NT2/D1 (cell line): Measurements from ENCODE around the gene FOXP1.

Experiments used
- DNase-seq: peaks from one replicate; pipeline ENCODE4 v3.0.0-alpha.2; 2011; ENCODE audit warnings: low read depth, low spot score
- H3K27me3 ChIP-seq: 2 replicates; pipeline ENCODE4 v1.6.0; 2011; ENCODE audit warnings: mild to moderate bottlenecking; ENCODE audit not compliant: insufficient read length, insufficient read depth
- H3K36me3 ChIP-seq: 2 replicates; pipeline ENCODE4 v1.6.1; 2011; ENCODE audit warnings: mild to moderate bottlenecking, low read length, mixed read lengths; ENCODE audit not compliant: insufficient read depth, insufficient read length
- H3K4me1 ChIP-seq: 2 replicates; pipeline ENCODE4 v1.5.1; 2011; ENCODE audit not compliant: insufficient read depth, insufficient read length
- H3K4me3 ChIP-seq: 2 replicates; pipeline ENCODE4 v1.5.1; 2011; ENCODE audit warnings: low read depth; ENCODE audit not compliant: insufficient read length
- H3K9ac ChIP-seq: 2 replicates; pipeline ENCODE4 v1.6.0; 2011; ENCODE audit warnings: low read depth; ENCODE audit not compliant: insufficient read length
- H3K9me3 ChIP-seq: 2 replicates; pipeline ENCODE4 v1.5.1; 2011; ENCODE audit warnings: mild to moderate bottlenecking, low read length; ENCODE audit not compliant: insufficient read depth
- SUZ12 ChIP-seq: IDR thresholded peaks from 2 replicates; pipeline ENCODE4 v1.6.1; 2011; ENCODE audit not compliant: insufficient read length, insufficient read depth; ENCODE audit errors: extremely low read depth
- YY1 ChIP-seq: IDR thresholded peaks from 2 replicates; pipeline ENCODE4 v1.6.1; 2011; ENCODE audit not compliant: insufficient read length, insufficient read depth
- ZNF274 ChIP-seq: IDR thresholded peaks from 2 replicates; pipeline ENCODE4 v1.6.1; 2011; ENCODE audit warnings: mild to moderate bottlenecking, low read depth, low read length

Gene FOXP1

GRCh38 chr3:71063773-71064290, 519.7 kb downstream of the FOXP1 start:
- DNase-seq: no peak
- no peaks in the 10 kb centered on the region for H3K9me3 ChIP-seq
- no peaks in the 10 kb centered on the region for H3K36me3 ChIP-seq
- H3K4me3 ChIP-seq: peak overlapping the region; percentile 36
- peaks cover 3% of the 10 kb centered on the region for H3K27me3 ChIP-seq
- peak overlapping the region; percentile 3 for H3K9ac ChIP-seq
- TF ChIP-seq YY1: no peak
- H3K4me1 ChIP-seq: no peaks in the 10 kb centered on the region

GRCh38 chr3:71062952-71063772, 520.4 kb downstream of the FOXP1 start:
- no peak for TF ChIP-seq YY1
- TF ChIP-seq SUZ12: no peak
- no peak for TF ChIP-seq ZNF274
- H3K4me3 ChIP-seq: no peak overlapping the region
- no peak overlapping the region for H3K9ac ChIP-seq
- H3K36me3 ChIP-seq: no peaks in the 10 kb centered on the region
- DNase-seq: no peak
- H3K27me3 ChIP-seq: peaks cover 3% of the 10 kb centered on the region
- no peaks in the 10 kb centered on the region for H3K9me3 ChIP-seq
- no peaks in the 10 kb centered on the region for H3K4me1 ChIP-seq

GRCh38 chr3:71062037-71062932, 521.2 kb downstream of the FOXP1 start:
- Histone ChIP-seq H3K9me3 (no peaks in the 10 kb centered on the region), H3K27me3 (peaks cover 3% of the 10 kb centered on the region), H3K4me3 (no peak overlapping the region), H3K9ac (no peak overlapping the region), H3K36me3 (no peaks in the 10 kb centered on the region), H3K4me1 (no peaks in the 10 kb centered on the region)
- TF ChIP-seq ZNF274 (no peak), YY1 (no peak)
- no peak for DNase-seq

DNA sequence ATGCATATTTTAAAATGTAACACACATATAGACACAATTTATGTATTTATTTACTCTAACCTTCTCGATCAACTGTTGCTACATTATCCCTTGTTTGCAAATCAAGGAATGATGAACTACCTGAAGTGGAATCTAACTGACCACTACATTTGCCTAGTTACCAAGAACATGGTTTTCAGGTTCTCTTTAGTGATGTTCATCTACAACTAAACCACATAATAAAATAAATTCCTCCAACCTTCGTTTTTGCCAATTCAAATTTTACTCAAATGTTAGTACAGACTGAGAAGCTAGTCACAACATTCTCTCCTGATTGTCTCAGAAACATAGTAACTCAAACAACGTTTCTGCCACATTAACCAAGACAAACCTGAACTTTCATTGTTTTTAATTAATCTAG, 521.9 kb downstream of the FOXP1 start:
- no peak for DNase-seq
- Histone ChIP-seq H3K36me3 (no peaks in the 10 kb centered on the region), H3K4me1 (no peaks in the 10 kb centered on the region), H3K9me3 (no peaks in the 10 kb centered on the region), H3K27me3 (peaks cover 3% of the 10 kb centered on the region), H3K9ac (no peak overlapping the region), H3K4me3 (no peak overlapping the region)
- no peak for TF ChIP-seq ZNF274

DNA sequence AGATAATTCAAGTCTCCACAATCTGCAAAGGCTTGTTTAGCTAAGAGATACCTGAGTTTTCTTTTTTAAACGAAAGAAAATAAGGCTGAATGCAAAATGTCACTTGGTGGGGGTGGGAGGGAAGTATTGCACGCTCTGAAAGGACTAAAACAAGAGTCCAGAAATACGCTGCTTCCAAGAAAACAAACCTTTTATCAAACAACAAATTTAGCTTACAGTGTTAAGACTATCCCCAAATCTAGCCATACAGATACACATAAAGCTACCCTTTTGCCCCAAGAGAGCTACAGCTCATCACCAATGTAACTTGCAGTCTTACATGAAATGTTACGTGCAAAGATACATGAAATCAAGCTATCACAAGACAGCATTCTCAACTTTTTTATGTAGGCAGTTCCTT, 522.5 kb downstream of the FOXP1 start:
- no peak for TF ChIP-seq YY1
- TF ChIP-seq SUZ12: no peak
- TF ChIP-seq ZNF274: no peak
- Histone ChIP-seq H3K4me3 (no peak overlapping the region), H3K4me1 (no peaks in the 10 kb centered on the region), H3K9me3 (no peaks in the 10 kb centered on the region), H3K9ac (no peak overlapping the region), H3K27me3 (peaks cover 3% of the 10 kb centered on the region), H3K36me3 (no peaks in the 10 kb centered on the region)
- DNase-seq: no peak

DNA sequence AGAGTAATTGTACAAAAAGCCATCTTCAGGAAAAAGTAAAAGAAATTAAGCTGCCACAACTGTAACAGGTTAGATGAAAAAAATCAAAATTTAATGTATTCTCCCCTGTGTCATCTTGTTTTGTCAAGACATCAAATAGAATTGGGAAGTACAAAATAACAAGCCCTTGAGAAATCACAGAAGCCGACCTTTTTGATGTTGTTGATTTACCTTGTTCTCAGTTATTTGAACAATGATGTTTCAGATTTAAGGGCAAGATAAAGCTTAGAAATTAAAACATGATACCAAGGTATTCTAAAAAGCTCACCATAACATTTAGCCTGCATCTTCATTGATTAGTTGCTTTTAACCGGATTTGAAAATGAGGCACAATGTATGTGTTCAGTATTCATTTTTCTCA, 523.0 kb downstream of the FOXP1 start:
- Histone ChIP-seq H3K4me3 (no peak overlapping the region), H3K27me3 (peaks cover 3% of the 10 kb centered on the region), H3K9ac (no peak overlapping the region), H3K4me1 (no peaks in the 10 kb centered on the region), H3K36me3 (no peaks in the 10 kb centered on the region), H3K9me3 (no peaks in the 10 kb centered on the region)
- DNase-seq: no peak
- TF ChIP-seq ZNF274 (no peak), SUZ12 (no peak), YY1 (no peak)

DNA sequence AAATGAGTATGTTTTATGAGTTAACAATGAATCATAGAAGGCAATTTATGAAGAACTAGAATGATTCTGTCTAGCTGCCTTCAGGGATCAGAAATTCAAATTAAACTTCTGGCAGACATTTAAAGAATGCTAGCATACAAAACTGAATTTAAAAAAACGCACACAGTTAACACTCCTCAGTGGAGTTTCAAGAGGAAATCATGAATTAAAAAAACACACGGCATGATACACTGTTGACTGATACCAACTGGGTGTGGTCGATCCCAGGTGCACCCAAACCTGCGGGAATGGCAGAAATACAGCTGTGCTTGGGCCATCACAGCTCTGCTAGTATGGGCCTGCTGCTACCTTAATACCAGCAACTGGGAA, 526.0 kb downstream of the FOXP1 start:
- Histone ChIP-seq H3K27me3 (no peaks in the 10 kb centered on the region), H3K9me3 (no peaks in the 10 kb centered on the region), H3K36me3 (peaks cover 6% of the 10 kb centered on the region), H3K9ac (no peak overlapping the region), H3K4me1 (no peaks in the 10 kb centered on the region), H3K4me3 (no peak overlapping the region)
- no peak for DNase-seq
- TF ChIP-seq SUZ12: no peak
- no peak for TF ChIP-seq ZNF274
- TF ChIP-seq YY1: no peak
